Peyer's patch (tissue), 4 donors: Measurements from ENCODE around the gene TMEM167B. TPM values are rescaled to one million over a fixed set of nuclear protein-coding genes. Genes with fewer than 3 reads are reported as not detected.
"Not testable (repeated sequence)": the region's sequence is repeated elsewhere in the genome, so short reads cannot be mapped to it uniquely, and the experiment has no call there.

Source experiments
- DNase-seq, 3 donors: peaks; one replicate each; pipeline ENCODE4 v3.0.0-alpha.2; 2017 to 2019
- H3K27ac ChIP-seq, 4 donors: fragments of 200-600 bp; sonication (generic); one replicate each; pipeline ENCODE4 v1.5.1; 2016 to 2019
- H3K27me3 ChIP-seq, 2 donors: fragments of 200-600 bp; sonication (generic); one replicate each; pipeline ENCODE4 v1.5.1; 2019
- H3K36me3 ChIP-seq, 3 donors: fragments of 200-600 bp; sonication (generic); one replicate each; pipeline ENCODE4 v1.5.1; 2016 to 2019
- H3K4me1 ChIP-seq, 4 donors: fragments of 200-600 bp; sonication (generic); one replicate each; pipeline ENCODE4 v1.5.1; 2016 to 2019
- H3K4me3 ChIP-seq, 4 donors: fragments of 200-600 bp; sonication (generic); 1 replicate in 3 of 4; 2 replicates in 1 of 4; pipeline ENCODE4 v1.5.1; 2016 to 2019; ENCODE audit warnings: mild to moderate bottlenecking in 1 of 4
- H3K9me3 ChIP-seq, 4 donors: fragments of 200-600 bp; sonication (generic); one replicate each; pipeline ENCODE4 v1.5.1; 2016 to 2019; ENCODE audit warnings: mild to moderate bottlenecking in 1 of 4
- POLR2A ChIP-seq, 2 donors: fragments of 450-650 bp; IDR thresholded peaks; one replicate each; pipeline ENCODE4 v1.5.1; 2017; ENCODE audit warnings: antibody characterized with exemption in 2 of 2, mild to moderate bottlenecking in 2 of 2, moderate library complexity in 2 of 2
- total RNA-seq, 4 donors: library from RNA; depleted of rRNA; stranded (reverse); fragments of >200 nt; gene quantifications; one replicate each; pipeline ENCODE4 v1.1.0, GENCODE V29; 2016
- TF ChIP-seq, protein P1 (sequence below), 6 experiments: fragments of 450-650 bp in 4 of 6; fragments of 200-600 bp in 2 of 6; sonication (generic) in 1 of 6; IDR thresholded peaks; one replicate each; pipeline ENCODE4 v1.5.1; 2017 to 2019; ENCODE audit warnings: antibody characterized with exemption in 6 of 6, mild to moderate bottlenecking in 3 of 6, moderate library complexity in 1 of 6

The TMEM167B gene
- total RNA-seq, 4 donors from 2014 or later, result 11.3 to 17.3 (median 13.7) TPM

DNA sequence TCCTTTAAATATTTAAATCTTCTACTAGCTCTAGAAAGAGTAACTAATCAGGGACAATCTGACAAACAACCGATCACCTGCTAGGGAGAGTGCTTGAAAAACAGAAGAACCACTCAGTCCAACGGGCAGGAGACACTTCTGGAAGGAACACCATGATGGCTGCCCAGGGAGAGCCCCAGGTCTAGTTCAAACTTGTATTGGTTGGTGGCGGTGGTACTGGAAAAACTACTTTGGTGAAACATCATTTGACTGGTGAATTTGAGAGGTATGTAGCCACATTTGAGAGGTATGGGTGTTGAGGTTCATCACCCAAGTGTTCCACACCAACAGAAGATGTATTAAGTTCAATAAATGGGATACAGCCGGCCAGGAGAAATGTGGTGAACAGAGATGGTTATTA lies 43.9 kb upstream of the TMEM167B start:
- Histone ChIP-seq H3K27me3 (no peaks in the 10 kb centered on the region), H3K4me3 (no peak overlapping the region), H3K27ac (no peak overlapping the region), H3K36me3 (no peaks in the 10 kb centered on the region), H3K9me3 (no peaks in the 10 kb centered on the region), H3K4me1 (peaks cover 0 to 7% (median 0%) of the 10 kb centered on the region in 4 donors)
- no peak for TF ChIP-seq POLR2A (IDR thresholded peaks at IDR 0.05)
- TF ChIP-seq, protein P1, sequence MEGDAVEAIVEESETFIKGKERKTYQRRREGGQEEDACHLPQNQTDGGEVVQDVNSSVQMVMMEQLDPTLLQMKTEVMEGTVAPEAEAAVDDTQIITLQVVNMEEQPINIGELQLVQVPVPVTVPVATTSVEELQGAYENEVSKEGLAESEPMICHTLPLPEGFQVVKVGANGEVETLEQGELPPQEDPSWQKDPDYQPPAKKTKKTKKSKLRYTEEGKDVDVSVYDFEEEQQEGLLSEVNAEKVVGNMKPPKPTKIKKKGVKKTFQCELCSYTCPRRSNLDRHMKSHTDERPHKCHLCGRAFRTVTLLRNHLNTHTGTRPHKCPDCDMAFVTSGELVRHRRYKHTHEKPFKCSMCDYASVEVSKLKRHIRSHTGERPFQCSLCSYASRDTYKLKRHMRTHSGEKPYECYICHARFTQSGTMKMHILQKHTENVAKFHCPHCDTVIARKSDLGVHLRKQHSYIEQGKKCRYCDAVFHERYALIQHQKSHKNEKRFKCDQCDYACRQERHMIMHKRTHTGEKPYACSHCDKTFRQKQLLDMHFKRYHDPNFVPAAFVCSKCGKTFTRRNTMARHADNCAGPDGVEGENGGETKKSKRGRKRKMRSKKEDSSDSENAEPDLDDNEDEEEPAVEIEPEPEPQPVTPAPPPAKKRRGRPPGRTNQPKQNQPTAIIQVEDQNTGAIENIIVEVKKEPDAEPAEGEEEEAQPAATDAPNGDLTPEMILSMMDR (IDR thresholded peaks at IDR 0.05), result no peak
- no peak for DNase-seq

DNA sequence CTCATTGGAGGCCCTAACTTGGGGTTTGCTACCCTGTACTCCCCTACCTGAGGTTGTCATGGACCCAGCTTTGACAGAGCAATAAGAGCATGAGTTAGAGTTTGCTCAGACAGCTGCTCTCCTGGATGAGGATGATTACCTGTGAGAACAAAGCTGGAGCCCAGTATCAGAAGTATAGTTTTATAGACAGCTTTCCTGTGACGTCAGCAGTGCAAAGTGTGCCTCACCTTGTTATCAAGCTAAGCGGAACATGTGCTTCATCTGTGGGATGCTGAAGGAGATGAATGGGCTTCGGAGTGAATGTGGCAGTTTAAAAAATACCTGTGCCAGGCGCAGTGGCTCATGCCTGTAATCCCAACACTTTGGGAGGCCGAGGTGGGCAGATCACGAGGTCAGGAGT lies 43.2 kb upstream of the TMEM167B start:
- no peak for TF ChIP-seq POLR2A (IDR thresholded peaks at IDR 0.05)
- TF ChIP-seq, protein P1 (IDR thresholded peaks at IDR 0.05), result no peak
- no peak for DNase-seq

DNA sequence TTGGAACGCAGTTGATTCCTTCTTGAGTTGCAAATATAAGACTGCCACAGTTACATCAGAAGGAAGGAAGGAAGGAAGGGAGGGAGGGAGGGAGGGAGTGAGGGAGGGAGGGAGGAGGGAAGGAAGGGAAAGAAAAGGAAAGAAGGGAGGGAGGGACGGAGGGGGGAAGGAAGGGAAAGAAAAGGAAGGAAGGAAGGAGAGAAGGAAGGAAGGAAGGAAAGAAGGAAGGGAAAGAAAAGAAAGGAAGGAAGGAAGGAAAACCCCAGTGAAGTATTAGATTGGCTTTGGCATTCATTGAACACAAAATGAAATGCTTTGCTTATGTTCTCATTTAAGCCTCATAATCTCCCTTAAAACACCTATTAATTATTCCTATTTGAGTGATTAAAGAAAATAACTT lies 42.2 kb upstream of the TMEM167B start:
- Histone ChIP-seq H3K4me1 (no peaks in the 10 kb centered on the region), H3K9me3 (no peaks in the 10 kb centered on the region), H3K4me3 (no peak overlapping the region), H3K27ac (no peak overlapping the region), H3K27me3 (no peaks in the 10 kb centered on the region), H3K36me3 (no peaks in the 10 kb centered on the region)
- no peak for DNase-seq
- no peak for TF ChIP-seq POLR2A (IDR thresholded peaks at IDR 0.05)
- TF ChIP-seq, protein P1 (IDR thresholded peaks at IDR 0.05), result no peak

More for the DNA sequence above, 43.2 kb upstream of the TMEM167B start:
- Histone ChIP-seq H3K27me3 (no peaks in the 10 kb centered on the region), H3K27ac (no peak overlapping the region), H3K36me3 (no peaks in the 10 kb centered on the region), H3K9me3 (no peaks in the 10 kb centered on the region), H3K4me3 (no peak overlapping the region), H3K4me1 (peaks cover 0 to 7% (median 0%) of the 10 kb centered on the region in 4 donors)

DNA sequence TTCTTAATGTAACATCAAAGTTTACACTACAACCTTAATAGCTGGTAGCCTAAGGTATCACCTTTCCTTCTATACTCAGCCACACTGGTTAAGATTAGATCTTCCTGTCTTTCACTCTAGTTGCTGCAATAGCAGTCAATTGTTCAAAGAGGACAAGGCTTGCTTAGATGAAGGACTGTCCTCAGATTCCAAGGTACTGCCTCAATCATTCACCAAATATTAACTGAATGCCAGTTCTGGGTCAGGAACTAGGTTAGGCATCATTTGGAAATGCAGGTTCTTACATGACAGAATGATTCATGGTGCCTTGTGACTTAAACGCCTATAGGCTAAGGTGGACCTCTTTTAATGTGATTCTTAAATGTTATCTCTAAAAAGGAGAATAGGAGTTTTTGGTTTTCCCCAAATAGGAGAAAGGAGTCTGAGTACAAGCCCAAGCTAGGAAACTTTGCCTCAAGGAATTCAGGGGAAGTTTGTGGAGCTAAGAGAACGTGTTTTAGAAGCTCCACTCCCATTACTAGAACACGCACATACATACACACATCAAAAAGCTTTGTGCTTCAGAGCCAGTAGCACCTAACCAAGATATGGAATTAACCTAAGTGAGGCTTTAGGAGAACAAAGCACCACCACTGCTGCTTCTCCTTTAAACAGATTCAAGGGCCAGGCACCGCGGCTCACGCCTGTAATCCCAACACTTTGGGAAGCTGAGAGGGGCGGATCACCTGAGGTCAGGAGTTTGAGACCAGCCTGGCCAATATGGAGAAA lies 40.2 kb upstream of the TMEM167B start:
- no peaks in the 10 kb centered on the region for H3K4me1 ChIP-seq
- H3K27ac ChIP-seq, result no peak overlapping the region
- no peak overlapping the region for H3K4me3 ChIP-seq
- no peak for DNase-seq
- no peaks in the 10 kb centered on the region for H3K27me3 ChIP-seq
- TF ChIP-seq, protein P1 (IDR thresholded peaks at IDR 0.05), result no peak
- TF ChIP-seq POLR2A (IDR thresholded peaks at IDR 0.05), result no peak
- no peaks in the 10 kb centered on the region for H3K9me3 ChIP-seq
- no peaks in the 10 kb centered on the region for H3K36me3 ChIP-seq

DNA sequence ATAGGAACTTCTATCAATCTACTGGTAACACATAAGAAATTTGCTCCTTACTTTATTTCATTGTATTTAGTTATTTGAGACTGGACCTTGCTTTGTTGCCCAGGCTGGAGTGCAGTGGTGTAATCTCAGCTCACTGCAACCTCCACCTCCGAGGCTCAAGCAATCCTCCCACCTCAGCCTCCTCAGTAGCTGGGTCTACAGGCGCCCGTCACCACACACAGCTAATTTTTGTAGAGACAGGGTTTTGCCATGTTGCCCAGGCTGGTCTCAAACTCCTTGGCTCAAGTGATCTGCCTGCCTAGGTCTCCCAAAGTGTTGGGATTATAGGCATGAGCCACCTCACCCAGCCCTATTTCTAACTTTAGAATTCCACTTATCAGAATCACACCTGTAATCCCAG lies 38.4 kb upstream of the TMEM167B start:
- H3K9me3 ChIP-seq, DNase-seq, H3K4me3 ChIP-seq, H3K27me3 ChIP-seq, H3K4me1 ChIP-seq, H3K27ac ChIP-seq, H3K36me3 ChIP-seq: not testable (repeated sequence)

DNA sequence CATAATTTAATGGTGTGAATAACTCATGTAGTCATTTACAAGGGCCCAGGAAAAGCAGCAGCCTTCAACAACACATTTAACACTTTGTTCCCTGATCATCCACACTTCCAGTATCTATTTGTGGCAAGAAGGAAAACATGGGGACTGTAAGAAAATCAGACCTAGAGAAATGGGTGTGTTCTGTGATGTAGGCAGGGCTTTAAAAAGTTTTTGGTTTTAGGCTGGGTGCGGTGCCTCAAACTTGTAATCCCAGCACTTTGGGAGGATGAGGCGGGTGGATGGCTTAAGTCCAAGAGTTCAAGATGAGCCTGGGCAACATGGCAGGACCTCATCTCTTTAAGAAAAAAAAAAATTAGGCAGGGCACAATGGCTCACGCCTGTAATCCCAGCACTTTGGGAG lies 34.5 kb upstream of the TMEM167B start:
- Histone ChIP-seq H3K27me3 (no peaks in the 10 kb centered on the region), H3K9me3 (no peaks in the 10 kb centered on the region), H3K27ac (no peak overlapping the region), H3K4me3 (no peak overlapping the region), H3K36me3 (no peaks in the 10 kb centered on the region), H3K4me1 (no peaks in the 10 kb centered on the region)
- TF ChIP-seq POLR2A (IDR thresholded peaks at IDR 0.05), result no peak
- TF ChIP-seq, protein P1 (IDR thresholded peaks at IDR 0.05), result no peak
- no peak for DNase-seq
